ENCODE measurements around the gene NCAPG.

The NCAPG gene

GRCh38 chr4:17766826-17767458, 43.8 kb upstream of the NCAPG start:
- H3K4me3 ChIP-seq (ENCODE audit: low read length) = no peak overlapping the region
- TF ChIP-seq CTCF (conservative IDR thresholded peaks at IDR 0.05; ENCODE audit: low read depth, low read length) = no peak
- DNase-seq (ENCODE audit: low read depth) = no peak

GRCh38 chr4:17769406-17770174, 41.2 kb upstream of the NCAPG start:
- no peak for TF ChIP-seq CTCF (conservative IDR thresholded peaks at IDR 0.05; ENCODE audit: low read depth, low read length)
- no peak overlapping the region for H3K4me3 ChIP-seq (ENCODE audit: low read length)
- no peak for DNase-seq (ENCODE audit: low read depth)

- no peak for TF ChIP-seq CTCF (conservative IDR thresholded peaks at IDR 0.05; ENCODE audit: low read depth, low read length)
- H3K4me3 ChIP-seq (ENCODE audit: low read length) = no peak overlapping the region
- DNase-seq (ENCODE audit: low read depth) = no peak
These were observed 39.9 kb upstream of the NCAPG start for GRCh38 chr4:17770845-17771244.

DNA sequence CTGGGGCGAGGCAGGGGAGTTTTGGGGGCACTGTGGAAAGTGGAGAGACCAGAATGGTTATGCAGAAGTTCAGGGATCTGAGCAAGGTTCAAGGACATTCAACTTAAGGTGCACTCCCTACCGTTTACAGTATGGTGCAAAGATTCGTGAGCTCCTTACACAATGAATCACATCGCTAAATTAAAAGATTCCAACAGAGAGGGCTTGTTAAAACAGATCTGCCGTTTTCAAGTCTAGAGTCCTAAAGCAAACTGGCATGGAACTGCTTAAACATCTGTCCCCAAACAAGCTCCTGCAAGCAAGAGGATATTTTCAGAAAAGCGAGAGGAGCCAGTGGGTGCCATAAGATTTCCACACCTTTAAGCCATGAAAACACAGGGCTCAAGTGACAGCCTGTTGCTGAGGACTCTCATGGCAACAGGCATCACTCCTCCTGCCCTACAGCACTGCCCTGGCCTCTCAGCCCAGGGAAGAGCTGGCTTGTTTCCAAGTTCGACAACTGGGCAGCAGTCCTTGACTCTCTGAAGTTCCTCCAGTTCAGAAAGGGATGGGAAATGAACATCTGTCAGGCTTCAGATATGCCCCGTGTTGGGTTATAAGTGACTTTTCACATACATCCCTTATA, 39.4 kb upstream of the NCAPG start:
- no peak overlapping the region for H3K4me3 ChIP-seq (ENCODE audit: low read length)
- TF ChIP-seq CTCF (conservative IDR thresholded peaks at IDR 0.05; ENCODE audit: low read depth, low read length) = no peak
- no peak for DNase-seq (ENCODE audit: low read depth)

- no peak overlapping the region for H3K4me3 ChIP-seq (ENCODE audit: low read length)
- DNase-seq (ENCODE audit: low read depth) = peak; percentile 38
- TF ChIP-seq CTCF (conservative IDR thresholded peaks at IDR 0.05; ENCODE audit: low read depth, low read length) = no peak
These were observed 37.6 kb upstream of the NCAPG start for GRCh38 chr4:17773135-17773698.

DNA sequence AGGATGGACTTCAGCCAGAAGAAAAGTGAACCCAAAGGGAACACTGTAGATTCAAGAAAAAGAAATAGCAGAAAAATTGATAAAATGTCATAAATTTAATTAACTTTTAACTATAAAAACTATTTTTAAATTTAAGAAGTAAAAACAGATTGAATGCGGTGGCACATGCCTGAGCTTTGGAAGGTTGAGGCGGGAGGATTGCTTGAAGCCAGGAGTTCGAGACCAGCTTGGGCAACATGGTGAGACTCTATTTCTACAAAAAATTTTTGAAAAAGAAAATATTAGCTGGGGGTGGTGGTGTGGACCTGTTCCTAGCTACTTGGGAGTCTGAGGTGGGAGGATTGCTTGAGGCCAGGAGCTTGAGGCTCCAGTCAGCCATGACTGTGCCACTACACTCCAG, 32.3 kb upstream of the NCAPG start:
- TF ChIP-seq CTCF (conservative IDR thresholded peaks at IDR 0.05; ENCODE audit: low read depth, low read length) = no peak
- H3K4me3 ChIP-seq (ENCODE audit: low read length) = no peak overlapping the region
- no peak for DNase-seq (ENCODE audit: low read depth)

All from retinal pigment epithelial cell (primary cell).